Renal pelvis (tissue), 4 donors: ENCODE measurements around the gene FGF9. TPM values are rescaled to one million over a fixed set of nuclear protein-coding genes. Genes with fewer than 3 reads are reported as not detected.
A peak's percentile ranks its signal among the peaks of the same experiment; 100 is the strongest.

Experiments used
- DNase-seq: peaks from one replicate; pipeline ENCODE4 v3.0.0-alpha.2; 2013
- polyA plus RNA-seq, 3 donors: library from polyadenylated mRNA; unstranded; fragments of 120-200 nt; gene quantifications; one replicate each; pipeline ENCODE4 v1.2.1, GENCODE V29; 2013; ENCODE audit not compliant: insufficient read length in 3 of 3

Gene FGF9
- polyA plus RNA-seq, 3 donors: 15.2 to 29.5 (median 20.7) TPM

DNA sequence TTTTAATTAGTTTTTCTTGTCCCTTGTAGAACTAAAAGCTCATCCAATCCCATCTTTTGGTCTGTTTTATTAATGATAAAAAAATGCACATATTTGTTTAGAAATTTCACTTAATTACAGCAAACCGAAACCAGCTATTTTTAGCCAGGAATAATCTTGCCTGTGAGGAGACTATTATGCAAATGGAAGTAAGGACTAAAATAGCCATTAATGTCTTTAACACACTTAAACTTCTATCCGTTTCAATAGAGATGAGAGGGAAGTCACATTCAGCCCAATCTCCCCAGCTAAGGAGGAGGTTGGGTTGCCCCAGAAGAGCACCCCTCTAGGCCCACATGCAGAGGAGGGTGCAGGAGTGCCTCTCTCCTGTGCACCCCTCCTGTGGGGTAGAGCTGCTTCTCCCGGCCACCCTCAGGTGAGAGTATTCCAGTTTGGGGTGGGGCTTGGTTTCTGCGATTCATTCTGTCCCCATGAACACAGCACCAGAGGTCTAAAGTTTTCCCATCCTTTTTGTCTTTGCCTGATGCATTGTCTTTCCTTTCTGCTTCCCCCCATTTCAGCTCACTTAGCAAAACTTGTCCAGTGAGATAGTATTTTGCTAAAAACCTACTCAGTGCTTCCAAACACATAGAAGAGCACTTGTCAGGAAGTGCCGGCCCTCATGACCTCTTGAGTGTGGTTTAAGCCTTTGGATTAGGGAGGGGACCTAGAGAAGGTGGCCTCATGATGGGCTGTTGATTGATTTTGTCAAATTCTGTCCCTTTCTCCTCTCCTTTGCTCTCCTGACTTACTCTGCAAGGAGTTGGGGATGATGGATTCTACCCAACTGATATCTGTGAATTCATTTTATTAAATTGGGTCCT lies 28.2 kb downstream of the FGF9 start:
- no peak for DNase-seq

DNA sequence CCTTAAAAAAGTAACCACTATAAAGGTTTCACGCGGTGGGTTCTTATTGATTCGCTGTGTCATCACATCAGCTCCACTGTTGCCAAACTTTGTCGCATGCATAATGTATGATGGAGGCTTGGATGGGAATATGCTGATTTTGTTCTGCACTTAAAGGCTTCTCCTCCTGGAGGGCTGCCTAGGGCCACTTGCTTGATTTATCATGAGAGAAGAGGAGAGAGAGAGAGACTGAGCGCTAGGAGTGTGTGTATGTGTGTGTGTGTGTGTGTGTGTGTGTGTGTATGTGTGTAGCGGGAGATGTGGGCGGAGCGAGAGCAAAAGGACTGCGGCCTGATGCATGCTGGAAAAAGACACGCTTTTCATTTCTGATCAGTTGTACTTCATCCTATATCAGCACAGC lies 30.6 kb downstream of the FGF9 start:
- DNase-seq: no peak

DNA sequence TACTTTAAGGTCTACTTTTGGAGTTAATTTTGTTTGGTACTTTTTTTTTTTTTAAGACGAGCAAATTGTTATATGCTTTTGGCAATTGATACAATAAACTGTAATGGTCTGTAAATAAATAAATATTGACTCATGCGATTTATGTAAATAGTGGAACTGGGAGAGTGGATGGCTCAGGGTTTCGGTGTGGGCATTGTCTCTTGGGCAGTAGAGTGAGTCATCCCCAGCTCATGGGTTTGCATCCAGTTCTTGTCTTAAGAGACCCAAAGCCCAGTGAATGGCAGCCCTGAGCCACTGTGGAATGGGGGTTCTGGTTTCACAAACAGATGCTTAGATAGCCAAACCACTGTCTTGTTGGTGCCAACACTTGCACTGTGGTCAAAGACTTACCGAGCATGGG lies 33.0 kb downstream of the FGF9 start:
- no peak for DNase-seq

DNA sequence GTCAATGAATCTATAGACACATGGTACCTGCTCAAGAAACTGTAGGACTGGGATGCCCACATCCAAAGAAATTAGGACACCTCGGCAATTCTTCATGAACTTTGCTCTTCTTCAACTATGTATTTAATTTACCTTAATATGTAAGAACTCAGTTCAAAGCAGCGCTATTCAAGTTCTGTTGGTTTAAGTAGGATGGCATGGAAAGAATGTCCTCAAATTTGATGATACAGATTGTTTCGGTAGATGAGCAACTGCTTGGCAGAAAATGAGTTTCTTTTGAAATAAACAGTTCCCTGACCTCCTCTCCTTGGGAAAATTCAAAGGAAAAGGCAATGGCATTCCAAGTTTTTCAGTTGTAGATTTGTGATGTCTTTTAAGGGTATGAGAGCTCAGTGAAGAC lies 36.7 kb downstream of the FGF9 start:
- DNase-seq: no peak

DNA sequence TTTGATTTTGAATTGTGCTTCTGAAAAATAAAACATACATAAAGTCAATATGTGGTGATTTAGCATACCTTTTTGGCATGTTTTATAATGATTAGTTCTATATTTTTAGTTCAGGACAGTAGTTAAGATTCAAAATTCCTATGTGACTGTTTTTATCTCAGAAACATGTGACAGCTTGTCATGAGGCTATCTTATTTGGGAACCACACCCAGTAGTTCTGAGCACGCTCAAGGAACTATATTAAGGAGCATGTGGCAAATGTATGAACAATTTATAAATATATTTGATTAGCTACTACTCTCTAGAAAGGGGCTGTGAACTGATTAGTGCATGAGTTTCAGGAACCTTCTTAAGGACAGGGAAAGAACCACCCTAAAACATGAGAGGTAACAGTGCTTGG lies 38.8 kb downstream of the FGF9 start:
- no peak for DNase-seq

DNA sequence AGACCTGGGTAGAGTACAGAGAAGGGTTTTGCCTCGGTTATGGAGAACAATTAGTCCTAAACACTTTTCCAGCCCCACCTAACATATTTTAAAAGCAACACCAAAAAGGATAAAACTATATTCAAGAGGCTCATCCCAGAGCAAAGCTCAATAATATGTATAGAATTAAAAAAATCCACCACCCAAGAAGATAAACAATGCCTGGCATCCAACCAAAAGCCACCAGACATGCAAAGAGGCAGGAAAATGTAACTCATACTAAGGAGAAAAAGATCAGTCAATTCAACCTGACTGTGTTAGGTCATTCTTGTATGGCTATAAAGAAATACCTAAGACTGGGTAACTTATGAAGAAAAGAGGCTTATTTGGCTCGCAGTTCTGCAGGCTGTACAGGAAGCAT lies 39.3 kb downstream of the FGF9 start:
- no peak for DNase-seq

DNA sequence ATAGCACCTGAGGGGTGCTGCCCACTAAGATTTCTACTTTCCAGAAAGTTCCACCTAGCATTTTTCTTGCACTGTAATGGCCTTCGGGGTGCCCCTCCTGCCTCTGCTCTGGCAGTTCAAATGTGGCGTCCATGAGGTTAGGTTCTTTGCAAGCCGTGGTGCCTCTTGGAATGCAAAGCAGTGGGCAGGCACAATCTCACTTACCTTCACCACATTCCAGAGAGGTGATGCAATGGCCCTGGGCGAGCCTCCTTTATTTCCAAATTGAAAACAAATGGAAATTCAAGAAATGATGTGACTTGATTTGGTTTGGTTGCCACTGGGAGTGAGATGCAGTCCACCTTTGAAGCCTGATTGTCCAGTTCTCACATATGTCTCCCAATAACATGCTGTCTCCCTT lies 46.9 kb downstream of the FGF9 start:
- peak; percentile 24 for DNase-seq

DNA sequence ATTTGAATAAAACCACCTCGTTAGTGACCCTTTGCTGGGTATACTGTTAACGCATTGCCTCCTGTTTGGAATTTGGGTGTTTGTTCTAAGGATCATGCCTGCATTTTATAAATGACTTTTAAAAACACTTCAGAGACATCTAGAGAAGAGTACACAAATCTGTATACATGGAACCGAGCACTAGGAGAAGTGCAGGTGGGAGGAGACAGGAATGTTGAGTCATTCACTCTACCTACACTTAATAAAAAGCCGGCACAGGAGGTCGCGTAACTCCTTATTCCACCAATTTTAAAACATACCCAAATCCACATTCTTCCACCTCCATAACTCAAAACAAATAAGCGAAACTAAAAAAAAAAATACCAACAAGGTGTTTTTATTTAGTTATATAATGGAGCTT lies 48.6 kb downstream of the FGF9 start:
- no peak for DNase-seq

DNA sequence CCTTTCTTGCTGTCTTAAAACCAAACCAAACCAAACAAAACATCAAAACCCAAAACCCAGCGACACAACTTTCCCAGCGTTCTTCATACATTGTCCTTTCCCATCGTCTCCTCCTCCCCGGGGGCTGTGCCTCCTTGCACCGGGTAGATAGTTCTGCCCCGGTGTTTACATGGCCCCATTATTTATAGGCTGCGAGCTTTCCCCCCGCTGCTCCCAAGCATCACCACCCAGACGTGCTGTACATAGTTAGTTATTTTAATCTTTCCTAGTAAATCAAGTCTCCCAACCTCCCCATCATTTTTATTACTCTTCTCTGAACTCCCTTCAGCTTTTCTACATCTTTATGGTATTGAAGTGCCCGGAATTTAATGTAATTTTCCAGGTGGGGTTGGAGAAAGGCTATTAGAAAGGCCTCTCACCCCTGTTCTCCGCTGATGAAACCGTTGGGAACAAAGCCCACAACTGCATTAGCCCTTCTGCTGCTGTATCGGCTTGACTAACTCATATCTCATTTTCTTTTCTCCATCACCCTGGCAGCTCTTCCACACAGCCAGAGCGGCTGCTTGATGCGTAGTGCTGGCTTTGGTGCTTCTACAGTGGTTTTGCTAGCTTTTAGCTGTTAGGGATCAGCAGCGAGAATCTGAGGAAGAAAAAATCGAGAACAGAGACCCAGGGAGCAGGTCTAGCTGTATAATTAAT lies 53.1 kb downstream of the FGF9 start:
- peak; percentile 31 for DNase-seq

DNA sequence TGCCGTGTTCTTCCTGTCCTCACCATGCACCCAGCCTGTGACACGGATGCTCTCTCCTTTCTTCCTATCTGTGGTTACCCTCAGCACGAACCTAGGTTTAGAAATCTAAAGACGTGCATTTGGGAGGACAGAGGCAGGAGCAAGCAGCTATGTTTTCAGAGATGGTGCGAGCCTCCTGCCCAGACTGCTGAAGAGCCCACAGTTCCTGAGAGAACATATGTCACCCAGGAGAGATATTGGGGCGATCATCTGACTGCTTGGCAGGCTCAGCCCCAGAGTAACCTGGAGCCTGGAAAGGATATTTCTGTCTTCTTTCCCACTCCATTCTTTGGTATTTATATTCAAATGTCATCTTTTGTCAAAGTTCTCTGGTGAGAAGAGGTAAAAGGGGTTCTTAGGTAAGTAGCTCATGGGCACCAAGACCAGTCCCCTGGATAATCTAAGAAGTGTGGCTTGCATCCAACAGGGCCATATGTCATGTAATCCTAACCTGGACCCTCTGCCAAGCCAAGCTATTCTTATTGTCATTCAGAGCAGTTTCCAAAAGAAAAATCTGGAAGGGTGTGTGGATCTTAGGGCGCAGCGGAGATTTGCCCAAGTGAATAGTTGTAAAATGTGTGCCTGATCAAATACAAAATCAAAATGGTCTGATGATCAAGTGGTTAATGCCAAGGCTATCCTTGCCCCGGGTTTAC lies 59.5 kb downstream of the FGF9 start:
- DNase-seq: no peak

DNA sequence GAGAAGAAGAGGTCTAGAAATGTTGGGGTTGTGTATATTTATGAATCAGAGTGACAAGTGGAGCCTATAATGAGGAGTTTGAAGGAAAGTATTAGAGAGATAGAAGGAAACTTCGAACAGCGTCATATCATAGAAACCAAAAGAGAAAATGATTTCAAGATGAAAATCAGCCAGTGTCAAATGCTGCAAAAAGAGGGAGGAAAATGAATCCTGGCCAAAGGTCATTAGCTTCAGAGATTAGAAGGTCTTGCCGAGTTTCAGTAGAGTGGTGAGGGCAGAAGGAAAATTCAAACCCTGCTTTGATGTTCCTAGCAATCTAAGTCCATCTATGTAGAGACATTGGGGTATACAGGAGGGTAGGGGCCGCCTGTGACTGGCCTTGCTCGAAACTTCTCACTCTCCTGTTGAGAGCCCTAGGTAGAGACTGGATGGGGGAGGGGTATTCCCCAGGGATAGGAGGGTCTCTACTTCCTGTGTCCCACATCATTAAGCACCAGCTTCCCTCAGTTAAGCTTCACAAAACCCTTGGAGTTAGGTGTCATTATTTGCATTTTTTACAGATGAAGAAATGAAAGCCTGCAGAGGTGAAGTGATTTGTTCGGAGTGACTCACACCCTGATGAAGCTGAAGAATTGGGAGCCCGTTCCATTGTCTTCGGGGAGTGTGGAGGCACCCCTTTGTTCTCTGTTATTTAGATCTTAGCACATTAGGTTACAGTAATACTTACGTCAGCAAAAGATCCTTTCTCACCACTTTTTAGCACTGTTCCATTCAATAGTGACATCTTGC lies 62.8 kb downstream of the FGF9 start:
- peak; percentile 43 for DNase-seq

DNA sequence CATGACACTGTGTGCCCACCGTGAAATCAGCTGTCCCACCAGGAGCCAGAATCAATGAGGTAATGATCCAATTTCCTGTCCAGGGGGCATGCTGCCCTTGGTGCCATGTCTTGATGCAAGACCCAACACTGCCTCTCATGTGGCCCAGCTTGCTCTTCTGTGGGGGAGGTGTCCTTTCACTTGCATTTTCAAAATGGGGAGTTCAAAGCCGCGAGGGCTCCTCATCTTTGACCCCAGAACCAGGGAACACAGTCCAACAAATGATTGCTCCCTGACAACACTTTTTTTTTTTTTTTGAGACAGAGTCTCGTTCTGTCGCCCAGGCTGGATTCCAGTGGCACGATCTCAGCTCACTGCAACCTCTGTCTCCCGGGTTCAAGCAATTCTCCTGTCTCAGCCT lies 64.1 kb downstream of the FGF9 start:
- no peak for DNase-seq

DNA sequence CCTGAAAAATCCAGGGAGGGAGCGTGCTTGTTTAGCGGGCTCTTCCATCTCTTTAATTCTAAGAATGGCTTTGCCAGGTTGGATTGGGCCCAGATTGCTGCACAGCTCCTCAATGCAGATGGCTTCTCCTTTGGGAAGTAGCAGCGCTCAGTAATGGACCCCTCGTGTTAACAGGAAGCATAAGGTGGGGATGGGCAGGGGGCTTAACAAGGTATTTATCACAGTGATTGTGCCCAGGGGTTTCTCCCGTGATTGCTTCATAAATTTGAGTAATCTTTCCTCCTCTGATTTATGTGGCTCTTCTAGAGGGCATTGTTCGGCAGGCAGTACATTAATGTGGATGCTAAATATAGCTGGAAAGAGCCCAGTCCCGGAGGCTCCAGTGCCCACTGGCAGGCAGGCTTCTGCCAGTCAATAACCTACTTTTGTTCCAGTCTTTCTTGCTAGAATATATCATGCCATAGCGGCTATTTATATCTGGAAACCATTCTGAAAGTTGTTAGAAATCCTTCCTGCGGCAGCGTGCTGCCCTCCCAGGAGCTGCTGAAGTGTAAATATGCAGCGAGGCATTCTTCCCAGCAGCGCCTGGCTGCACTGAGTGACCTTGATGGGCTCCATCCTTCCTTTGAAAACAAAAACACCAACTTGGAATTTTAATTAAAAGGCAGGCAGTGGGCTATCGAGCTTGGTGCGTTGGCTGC lies 65.0 kb downstream of the FGF9 start:
- DNase-seq: peak; percentile 67

DNA sequence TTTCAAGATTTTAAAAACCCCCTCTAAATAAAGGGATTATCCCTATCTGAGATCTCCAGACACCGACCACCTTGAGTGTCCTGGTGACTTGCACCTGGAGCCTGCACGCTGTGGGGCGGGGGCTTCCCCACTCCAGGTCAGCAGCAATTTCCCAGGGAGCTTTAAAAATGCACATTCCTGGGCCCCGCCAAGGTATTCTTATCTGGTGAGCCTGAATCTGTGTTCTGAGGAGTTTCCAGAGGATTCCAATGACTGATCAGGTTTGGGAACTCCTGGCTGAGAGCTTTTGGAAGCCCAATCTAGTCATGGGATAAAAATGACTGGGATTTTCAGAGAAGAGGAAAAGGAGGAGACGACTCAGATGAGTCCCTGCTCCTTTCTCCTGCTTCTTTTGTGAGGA lies 66.1 kb downstream of the FGF9 start:
- DNase-seq: no peak

DNA sequence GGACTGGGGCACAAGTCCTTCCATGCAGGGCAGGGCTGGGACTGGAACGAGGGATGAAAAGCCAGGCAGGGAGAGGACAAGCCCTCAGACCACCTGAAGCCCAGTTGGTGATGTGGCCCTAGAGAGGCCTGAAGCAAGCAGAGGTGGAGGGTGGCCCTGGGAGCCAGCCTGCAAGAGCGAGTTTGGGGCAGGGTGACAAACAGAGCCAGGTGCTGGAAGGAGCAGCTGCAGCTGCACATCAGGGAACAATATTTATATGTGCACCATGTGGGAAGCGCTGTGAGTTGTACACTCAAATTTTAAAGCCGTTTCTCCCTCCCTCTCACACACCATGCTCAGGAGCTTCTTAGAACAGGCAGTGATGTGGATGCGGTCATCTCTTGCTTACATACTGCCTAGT lies 67.8 kb downstream of the FGF9 start:
- no peak for DNase-seq

DNA sequence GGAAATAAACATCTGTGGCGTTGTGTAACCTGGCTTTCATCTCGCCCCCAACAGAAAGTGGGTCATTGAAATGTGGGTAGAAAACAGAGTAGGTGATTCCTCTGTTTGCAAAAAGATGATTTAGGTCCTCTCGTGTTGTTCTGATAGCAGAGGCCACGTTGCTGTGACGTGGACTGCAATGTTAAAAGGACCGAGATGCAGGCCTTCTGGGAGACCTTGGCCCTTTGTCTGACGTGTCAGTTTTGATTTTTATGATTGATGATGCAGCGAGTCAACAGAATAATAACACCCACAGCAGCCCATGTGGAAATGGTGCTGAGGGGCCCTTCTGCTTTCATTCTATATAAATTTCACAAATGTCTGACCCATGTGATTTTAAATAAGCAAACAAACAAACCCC lies 68.9 kb downstream of the FGF9 start:
- DNase-seq: no peak

DNA sequence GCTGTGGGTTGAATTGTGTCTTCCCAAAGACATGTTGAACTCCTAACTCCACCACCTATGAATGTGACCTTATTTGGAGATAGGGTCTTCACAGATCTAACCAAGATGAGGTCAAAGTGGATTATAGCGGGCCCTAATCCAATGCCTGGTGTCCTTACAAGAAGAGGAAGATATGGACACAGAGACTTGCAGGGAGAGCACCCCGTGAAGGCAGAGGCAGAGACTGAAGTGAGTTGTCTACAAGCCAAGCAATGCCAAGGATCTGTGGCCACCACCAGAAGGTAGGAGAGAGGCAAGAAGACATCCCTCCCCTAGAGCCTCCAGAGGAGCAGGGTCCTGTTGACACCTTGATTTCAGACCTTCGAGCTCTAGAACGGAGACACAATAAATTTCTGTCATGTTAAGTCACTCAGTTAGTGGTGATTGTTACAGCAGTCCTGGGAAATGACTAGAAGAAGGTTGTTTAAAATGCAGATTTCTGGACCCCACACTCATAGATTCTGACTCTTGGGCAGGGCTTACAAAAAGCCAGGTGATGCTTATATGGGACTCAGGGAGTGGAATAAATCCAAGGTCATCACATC lies 70.6 kb downstream of the FGF9 start:
- DNase-seq: no peak

DNA sequence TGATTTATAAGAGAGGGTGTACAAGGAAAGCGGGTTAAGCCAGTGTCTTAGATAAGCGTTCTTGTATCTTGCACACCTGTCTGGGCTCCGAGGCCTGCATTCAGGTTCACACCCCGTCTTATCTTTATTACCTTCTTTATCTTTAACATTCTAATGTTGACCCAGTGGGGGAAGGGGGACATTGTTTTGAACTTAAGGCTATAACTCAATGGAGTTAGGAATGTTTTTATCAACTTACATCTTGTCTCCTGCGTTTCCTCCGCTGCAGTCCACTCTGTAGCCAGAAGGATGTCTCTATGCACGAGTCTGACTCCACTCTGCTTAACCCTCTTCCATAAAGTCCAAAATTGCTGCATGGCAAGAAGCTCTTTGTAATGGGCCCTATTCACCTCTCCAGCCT lies 71.2 kb downstream of the FGF9 start:
- DNase-seq: no peak

DNA sequence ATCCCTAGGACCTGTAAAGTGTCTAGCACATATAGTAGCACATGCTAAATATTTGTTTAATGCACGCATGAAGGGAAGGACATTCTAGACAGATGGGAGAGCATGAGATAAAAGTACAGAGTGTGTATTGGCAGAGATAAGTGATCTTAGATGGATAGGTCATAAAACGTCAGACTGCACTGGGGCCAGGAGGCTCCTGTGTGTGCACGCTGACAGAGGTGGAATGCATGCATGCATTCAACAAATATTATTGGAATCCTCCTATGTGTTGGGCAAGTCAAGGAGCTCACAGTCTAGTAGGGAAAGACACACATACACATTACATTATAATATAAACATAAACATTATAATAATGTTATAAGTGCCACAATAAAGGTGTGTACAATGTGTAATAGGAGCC lies 73.3 kb downstream of the FGF9 start:
- no peak for DNase-seq

DNA sequence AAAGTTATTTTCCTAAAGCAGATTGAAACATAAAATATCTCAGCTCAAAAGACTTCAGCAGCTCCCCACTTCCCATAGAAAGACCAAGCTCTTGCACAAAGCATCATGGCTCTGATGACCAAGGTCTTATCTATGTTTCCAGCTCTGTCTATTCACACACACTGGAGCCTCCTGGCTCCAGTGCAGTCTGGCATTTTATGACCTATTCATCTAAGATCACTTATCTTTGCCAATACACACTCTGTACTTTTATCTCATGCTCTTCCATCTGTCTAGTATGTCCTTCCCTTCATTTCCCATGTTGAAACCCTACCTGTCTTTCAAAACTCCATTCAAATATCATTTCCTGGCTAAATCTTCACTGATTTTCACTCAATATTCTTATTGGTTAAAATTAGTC lies 74.4 kb downstream of the FGF9 start:
- no peak for DNase-seq

DNA sequence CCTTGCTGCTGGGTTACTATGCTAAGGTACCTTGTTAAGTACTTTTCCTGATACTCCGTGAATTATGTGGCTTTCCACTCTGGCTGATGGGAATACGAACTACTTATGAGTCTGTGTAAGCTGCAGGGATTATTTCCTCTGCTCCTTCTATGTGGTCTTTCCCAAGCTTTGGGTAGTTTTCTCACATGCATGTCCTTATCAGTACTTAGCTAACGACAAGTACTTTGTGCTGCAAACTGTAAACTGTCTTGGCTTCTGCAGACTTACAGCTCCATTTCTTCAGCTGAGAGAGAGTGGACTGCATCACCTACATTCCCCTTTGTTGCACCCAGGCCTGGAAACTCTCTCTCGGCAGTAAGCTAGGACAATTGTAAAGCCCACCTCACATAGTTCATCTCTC lies 76.6 kb downstream of the FGF9 start:
- no peak for DNase-seq
